Measurements from ENCODE around the gene ITM2C.

ITM2C gene

DNA sequence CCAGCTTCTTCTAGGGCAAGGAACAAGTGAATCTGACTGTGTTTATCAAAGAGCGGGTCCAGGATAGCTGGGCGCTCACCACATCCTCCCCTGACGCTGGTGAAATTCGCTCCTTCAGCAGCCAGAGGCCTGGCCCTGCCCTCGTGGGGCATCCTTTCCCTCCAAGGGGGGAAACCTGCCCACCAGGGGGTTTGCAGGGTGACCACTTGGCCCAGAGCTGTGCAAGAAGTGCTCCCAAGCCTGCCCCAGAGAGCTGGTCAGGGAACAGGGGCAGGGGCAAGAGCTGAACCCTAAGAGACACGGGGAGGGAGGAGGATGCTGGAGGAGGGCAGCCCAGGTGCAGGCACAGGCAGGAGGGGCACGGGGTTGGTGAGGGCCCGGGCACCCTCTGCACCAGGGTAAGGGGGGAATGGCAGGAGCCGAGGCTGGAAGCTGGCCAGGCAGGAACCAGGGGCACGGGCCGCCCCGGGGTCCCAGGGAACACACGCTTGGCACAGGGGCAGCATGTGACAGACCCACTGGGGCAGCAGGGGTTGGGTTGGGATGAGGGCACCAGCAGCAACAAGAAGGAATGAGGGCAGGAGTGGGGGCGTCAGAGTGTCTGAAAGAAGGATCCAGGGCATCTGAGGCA is 63.1 kb downstream of the ITM2C start:
- DNase-seq (ENCODE audit: low read depth, low spot score): no peak

Data from astrocyte of the hippocampus (primary cell).